A549 treated with AZD2906 at 1 μM for 4 hours (cell line): ENCODE measurements around the gene TGFB3. TPM values are rescaled to one million over a fixed set of nuclear protein-coding genes. Genes with fewer than 3 reads are reported as not detected.

Source experiments
- total RNA-seq: library from RNA; stranded (reverse); fragments of 200-300 nt; extraction: Qiagen RNA extraction; gene quantifications from 5 replicates; pipeline ENCODE4 v1.2.3, GENCODE V29; 2022

Gene TGFB3
- 0.53 to 0.84 TPM (median 0.68 TPM) in 5 replicates for total RNA-seq

DNA sequence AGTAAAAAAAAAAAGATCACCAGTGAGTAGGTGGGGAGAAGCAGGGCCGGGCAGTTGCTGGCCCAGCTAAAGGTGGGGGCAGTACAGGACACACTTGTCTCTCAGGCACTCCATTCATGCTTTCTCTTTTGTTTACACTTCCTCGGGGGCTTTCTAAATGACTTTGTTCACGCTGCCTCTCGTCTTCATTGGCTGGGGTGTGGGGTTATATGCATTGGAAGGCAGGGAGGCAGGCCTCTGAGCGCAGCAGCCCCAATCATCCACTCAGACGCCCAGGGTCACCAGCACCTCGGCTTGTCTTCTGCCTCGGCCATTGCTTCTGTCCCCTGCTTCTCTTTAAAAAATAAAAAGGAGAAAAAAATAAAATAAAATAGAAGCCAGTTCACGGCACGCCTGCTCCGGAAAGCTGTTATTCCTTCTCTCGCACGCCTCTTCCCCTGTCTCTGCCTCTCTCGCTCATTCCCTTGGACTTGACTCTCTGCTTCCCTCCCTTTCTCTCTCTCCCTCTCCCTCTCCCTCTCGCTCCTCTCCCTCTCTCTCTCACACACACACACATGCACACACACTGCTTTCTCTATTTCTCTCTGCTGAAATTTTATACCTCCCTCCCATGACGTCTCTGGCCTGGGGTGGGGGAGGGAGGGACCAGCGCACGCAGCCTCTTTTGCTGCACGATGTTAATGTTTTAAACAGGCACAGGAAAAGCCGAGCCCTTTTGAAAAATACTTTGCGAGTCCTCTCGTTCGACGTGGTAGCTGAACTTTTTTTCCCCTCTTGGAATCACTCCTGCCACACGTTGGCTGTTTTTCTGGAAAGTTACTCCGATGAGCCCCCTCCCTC is at the start of gene TGFB3:
TGFB3 (minus strand) TSS at position 570 of the 840 bp plus-strand sequence. CDS start 1,102 bp downstream, outside the sequence.

DNA sequence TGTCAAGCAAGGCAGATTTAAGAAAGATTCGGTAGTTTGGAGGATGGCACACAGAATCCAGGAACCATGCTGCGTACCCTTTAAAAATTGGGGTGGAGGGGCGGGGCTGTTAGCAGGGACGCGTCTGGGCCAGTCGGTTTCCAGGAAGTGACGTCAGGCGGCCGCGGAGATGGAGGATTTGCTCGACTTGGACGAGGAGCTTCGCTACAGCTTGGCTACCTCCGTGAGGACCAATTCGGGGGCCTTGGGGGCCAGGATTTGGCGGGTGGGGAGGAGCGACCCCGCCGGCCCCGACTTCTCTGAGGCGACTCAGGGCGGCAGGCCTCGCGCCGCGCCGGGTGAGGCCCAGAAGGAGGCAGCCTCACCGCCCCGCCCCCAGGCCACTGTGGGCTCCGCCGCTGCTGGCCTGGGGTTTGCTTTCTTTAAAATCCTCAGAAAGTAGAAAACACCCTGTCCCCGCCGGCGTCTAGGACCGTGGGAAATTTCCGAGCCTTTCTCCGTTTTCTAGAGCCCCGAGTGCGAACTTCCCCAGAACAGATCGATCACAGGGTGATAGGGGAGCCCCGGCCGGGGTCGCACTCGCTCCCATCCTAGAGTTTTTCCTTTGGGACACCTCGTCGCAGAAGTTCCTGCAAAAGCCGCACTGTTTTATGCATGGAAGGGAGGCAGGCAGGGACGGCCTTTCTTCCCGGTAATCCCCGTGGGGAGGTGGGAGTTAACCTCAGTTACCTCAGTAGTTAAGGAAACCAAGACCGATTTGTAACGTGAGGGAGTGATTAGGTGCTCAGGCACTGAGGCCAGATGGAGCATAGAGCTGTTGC is 4.0 kb upstream of the TGFB3 start, which contains the start of gene IFT43:
IFT43 (plus strand) TSS at position 146 of the 821 bp plus-strand sequence; CDS start at position 170, 24 bp downstream.

Other genes with a start within 250 kb of the TGFB3 start
- gene IFT43, start 3.8 kb upstream of the TGFB3 start, total RNA-seq, result 34.7 to 41.2 TPM (median 35.6 TPM) in 5 replicates
- 17.0 to 23.6 TPM (median 21.7 TPM) in 5 replicates for gene GPATCH2L, start 169.9 kb upstream of the TGFB3 start, total RNA-seq